Fibroblast of skin of right quadriceps (primary cell): ENCODE measurements around the gene PLCH1.

Experiments used
- DNase-seq: peaks from one replicate; pipeline ENCODE4 v3.0.0-alpha.2; 2013

The PLCH1 gene

GRCh38 chr3:155368786-155369185 is 376.1 kb downstream of the PLCH1 start:
- no peak for DNase-seq

GRCh38 chr3:155367506-155367905 is 377.4 kb downstream of the PLCH1 start:
- DNase-seq, result no peak

GRCh38 chr3:155365178-155365783 is 379.6 kb downstream of the PLCH1 start:
- no peak for DNase-seq

- DNase-seq, result no peak
Observed at GRCh38 chr3:155364492-155364891, 380.4 kb downstream of the PLCH1 start.

GRCh38 chr3:155363690-155364070 is 381.2 kb downstream of the PLCH1 start:
- DNase-seq, result no peak

- peak; percentile 48 for DNase-seq
Observed at GRCh38 chr3:155362808-155363689, 381.8 kb downstream of the PLCH1 start.

- no peak for DNase-seq
Observed at GRCh38 chr3:155360281-155360680, 384.6 kb downstream of the PLCH1 start.

GRCh38 chr3:155356594-155357370 is 388.1 kb downstream of the PLCH1 start:
- no peak for DNase-seq

- no peak for DNase-seq
Observed at GRCh38 chr3:155354658-155355057, 390.2 kb downstream of the PLCH1 start.

- peak; percentile 42 for DNase-seq
Observed at GRCh38 chr3:155352900-155353490, 391.9 kb downstream of the PLCH1 start.

- no peak for DNase-seq
Observed at GRCh38 chr3:155350571-155350970, 394.3 kb downstream of the PLCH1 start.

- DNase-seq, result no peak
Observed at GRCh38 chr3:155347901-155348300, 397.0 kb downstream of the PLCH1 start.

- no peak for DNase-seq
Observed at GRCh38 chr3:155342344-155342743, 402.5 kb downstream of the PLCH1 start.

- DNase-seq, result no peak
Observed at GRCh38 chr3:155339052-155339451, 405.8 kb downstream of the PLCH1 start.

GRCh38 chr3:155335724-155336354 is 409.0 kb downstream of the PLCH1 start:
- no peak for DNase-seq

GRCh38 chr3:155334914-155335723 is 409.8 kb downstream of the PLCH1 start:
- DNase-seq, result no peak

- DNase-seq, result no peak
Observed at GRCh38 chr3:155334215-155334913, 410.5 kb downstream of the PLCH1 start.

GRCh38 chr3:155332716-155333115 is 412.2 kb downstream of the PLCH1 start:
- no peak for DNase-seq

- DNase-seq, result no peak
Observed at GRCh38 chr3:155331078-155331477, 413.8 kb downstream of the PLCH1 start.

GRCh38 chr3:155330370-155330769 is 414.5 kb downstream of the PLCH1 start:
- no peak for DNase-seq

GRCh38 chr3:155329513-155330048 is 415.3 kb downstream of the PLCH1 start:
- no peak for DNase-seq
